HG02623 (cell line): ENCODE data around the gene TMEM47.

Experiments used
- ATAC-seq: cut with Tn5 transposase; IDR thresholded peaks from one replicate; pipeline ENCODE4 v1.9.1; 2021; ENCODE audit warnings: moderate library complexity; ENCODE audit not compliant: unreplicated experiment

TMEM47 gene

DNA sequence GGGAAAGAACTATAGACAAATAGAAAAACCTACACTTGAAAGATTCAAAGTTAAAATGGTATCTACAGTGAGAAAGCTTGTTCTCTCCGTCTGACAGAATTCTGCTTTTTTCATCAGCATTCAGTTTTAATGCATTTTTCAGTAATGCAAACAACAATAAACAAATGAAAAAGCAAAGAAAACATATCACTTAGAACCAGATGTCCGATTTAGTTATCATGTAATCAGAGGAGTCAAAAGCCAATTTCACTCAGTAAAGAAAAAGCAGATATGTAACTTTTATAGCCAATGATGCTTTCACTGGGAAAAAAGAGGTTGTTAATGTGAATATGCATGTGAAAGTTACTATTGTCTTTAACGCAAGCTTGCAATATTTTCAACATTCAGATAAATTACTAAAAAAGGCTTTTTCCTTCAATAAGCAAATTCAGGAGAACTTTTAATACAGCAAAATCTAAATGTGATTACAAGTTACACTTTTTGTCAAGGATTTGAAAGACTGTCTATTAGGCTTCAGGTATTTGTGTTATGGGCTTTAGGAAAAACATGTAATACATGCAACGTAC is 70.7 kb downstream of the TMEM47 start:
- no peak for ATAC-seq

DNA sequence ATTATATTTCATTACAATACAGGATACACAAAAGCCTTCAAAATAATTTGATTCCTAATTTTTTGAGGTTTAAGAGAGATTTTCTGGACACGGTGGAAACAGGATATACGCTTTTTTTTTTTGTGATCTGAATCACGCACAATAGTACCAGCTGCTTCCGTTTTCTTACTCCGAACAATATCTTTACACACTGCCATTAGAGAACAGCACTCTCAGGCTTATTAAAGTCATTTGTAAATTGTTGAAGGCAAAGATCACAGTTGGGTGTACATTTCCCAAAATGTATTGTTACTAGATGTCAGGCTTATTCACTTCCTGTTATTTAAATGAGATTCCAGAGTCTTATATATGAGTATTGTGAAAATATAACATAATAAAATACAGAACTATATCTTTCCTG is 71.5 kb downstream of the TMEM47 start:
- no peak for ATAC-seq

DNA sequence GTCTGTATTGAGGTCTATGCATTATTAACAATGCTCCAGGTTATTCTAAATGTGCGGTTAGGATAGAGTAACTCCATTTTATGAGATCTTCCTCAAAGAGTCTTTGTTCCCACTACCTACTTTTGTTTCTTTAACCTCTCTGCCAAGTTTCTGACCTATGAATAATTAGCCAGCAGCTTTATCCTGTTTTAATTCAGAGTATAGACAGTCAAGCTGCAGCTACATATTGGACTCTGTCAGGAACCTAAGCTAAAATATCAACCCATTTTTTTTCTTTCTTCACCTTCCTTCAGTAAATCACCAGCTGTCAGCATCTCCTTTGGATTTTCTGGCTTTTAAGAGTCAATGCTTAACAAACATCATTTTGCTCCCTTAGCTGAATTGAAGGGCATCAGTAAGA is 72.3 kb downstream of the TMEM47 start:
- ATAC-seq = no peak

DNA sequence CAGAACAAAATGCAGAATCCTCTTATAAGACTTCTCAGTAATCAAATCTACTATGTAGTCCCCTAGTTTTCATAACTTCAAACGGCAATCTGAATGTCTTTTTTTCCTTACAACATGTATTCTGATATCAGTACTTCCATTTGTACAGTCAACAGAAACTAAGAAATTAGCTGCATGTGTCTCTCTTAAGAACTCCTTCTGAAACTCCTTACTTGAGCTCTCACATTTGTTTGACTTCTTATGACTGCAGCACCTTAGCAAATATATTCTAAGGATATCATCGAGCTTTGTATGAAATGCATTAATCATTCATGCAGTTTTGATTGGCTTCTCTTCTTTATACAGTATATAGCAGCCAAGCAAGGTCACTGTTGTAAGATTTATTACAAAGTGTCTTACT is 77.0 kb downstream of the TMEM47 start:
- no peak for ATAC-seq

DNA sequence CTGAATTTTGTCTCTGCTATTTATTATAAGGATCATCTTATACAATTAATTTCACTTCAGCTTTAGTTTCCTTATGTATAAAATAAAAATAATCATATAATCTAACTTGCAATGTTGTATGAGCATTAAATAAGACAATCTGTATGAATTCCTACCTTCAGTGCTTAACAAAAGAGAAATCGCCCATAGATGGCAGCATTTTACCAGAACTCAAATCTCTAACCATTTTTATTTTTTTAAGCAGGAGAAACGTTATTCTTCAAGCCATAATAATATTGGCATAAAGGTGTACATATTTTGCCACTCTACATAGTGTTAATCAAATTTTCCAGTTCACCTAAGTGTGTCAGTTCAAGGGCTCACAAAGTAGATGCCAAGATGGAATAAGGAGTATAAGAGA is 78.8 kb downstream of the TMEM47 start:
- ATAC-seq = no peak
